Measurements from ENCODE around the gene RHBG.

Gene RHBG

DNA sequence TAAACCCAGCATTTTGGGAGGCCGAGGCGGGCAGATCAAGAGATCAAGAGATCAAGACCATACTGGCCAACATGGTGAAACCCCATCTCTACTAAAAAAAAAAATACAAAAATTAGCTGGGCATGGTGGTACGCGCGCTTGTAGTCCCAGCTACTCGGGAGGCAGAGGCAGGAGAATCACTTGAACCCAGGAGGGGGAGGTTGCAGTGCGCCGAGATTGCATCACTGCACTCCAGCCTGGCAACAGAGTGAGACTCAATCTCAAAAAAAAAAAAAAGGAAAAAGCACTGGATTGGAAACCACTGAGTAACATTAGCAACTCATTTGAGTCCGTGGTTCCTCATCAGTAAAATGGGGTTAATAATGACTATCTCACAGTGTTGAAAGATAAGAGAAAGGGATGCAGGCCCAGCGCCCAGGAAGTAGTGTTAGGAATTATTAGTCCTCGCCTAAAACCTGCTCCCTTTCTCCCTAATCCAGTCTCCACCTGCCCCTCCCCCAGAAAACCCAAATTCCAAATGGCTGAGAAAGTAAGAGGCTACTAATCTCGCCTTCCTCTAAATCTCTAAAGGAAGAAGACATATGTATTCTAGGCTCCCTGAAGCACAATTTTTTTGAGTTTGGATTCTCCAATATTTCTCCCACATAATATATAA lies 49.5 kb downstream of the RHBG start:
- in situ Hi-C loops (cut with HindIII; ENCODE audit: low pct_ligation_motif_present, low pct_unique_long_range_greater_than_20kb, low sequenced_read_pairs) = no loop called here
- no peak for DNase-seq

DNA sequence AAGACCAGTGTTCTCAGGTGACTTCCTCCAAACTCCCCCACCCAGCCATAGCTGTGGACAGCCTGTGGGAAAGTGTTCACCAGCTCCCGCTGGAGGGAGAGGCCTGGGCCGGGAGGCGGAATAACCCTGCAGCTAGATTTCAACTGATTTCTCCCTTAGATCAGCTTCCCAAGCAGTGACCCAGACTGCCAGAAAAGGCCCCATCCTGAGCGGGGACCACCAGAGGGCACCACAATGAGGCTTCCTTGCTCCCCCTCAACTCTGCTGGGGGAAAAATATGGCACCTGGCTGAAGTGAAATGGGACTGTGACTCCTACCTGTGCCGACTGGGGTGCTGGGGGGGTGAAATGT lies 50.8 kb downstream of the RHBG start:
- in situ Hi-C loops (cut with HindIII; ENCODE audit: low pct_ligation_motif_present, low pct_unique_long_range_greater_than_20kb, low sequenced_read_pairs) = no loop called here
- no peak for DNase-seq

DNA sequence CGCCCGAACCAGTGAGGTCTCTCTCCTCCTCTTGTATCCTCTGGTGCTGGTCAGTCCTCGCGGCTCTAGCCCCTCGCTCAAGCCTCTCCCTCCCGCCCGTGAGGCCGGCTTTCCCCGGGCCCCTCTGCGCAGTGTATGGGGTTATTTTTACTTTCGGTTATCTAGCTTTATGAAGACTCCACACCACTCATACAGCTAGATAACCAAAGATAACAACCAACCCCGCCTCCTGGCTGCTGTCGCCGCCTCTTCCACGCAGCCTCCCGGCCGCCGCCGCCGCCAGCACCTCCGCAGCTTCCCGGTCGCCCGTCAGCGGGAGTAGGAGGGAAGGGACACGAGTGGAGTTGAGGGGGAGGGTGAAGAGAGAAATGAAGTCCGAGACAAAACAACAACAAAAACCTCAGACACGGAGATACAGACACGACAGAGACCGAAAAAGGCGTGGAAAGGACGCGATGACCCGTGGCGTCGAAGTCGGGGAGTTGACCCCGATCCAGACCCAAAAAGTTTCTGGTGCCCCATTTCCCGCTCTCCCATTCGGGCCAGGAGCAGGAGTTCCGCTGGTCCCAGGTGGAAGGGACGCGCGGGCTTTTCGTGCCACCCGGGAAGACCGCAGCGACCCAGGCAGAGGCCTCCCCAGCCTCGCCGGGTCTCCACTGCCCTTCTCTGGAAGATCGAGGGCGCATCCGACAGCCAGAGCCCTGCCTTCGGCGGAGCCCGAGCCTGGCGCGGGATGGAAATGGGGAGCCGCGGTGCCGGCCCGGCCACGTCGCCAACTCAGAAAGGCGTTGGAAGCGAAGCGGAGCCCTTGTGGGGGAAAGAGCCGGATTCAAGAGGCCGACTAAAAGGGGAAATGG lies 51.4 kb downstream of the RHBG start:
- no peak for DNase-seq
- in situ Hi-C loops (cut with HindIII; ENCODE audit: low pct_ligation_motif_present, low pct_unique_long_range_greater_than_20kb, low sequenced_read_pairs) = no loop called here

DNA sequence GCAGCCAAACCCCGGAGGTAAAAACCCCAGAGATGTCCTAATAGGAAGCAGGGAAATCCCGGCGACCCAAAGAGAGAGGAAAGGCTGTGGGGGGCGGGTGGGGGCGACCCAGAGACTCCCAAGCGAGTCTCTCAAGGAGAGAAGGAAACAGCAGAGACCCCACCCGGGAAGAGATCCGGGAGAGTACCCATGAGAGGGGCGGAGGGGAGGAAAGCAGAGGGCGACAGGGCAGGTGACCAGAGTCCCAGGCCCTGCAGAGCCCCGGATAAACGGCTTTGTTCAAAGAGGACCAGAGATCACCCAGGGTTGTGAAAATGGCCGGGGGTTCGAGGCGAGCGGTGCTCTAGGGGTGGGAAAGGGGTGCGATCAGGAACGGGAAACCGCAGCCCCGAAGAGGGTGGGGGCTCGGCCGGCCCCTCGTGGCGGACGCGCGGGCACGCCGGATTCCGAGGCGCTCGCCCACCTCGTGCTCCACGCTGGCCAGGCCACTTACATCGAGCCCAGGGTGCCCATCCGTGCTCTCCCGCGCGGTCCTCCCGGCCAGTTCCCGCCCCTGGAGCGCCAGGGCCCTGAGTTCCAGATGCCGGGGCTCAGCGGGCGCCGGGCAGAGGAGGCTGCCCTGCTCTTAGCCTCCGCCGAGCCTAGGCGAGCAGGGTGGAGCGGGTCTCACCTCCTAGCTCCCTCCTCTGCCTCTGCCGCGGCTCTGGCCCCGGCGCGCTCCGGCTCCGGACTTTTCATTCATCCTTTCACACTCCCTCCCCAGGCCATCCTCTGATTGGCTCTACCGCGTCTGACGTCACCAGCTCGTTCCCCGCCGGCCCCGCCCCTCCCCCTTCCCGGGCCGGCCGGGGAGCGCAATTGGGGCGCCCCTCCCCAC lies 52.3 kb downstream of the RHBG start:
- in situ Hi-C loops (cut with HindIII; ENCODE audit: low pct_ligation_motif_present, low pct_unique_long_range_greater_than_20kb, low sequenced_read_pairs) = no loop called here
- peak; percentile 64 for DNase-seq

DNA sequence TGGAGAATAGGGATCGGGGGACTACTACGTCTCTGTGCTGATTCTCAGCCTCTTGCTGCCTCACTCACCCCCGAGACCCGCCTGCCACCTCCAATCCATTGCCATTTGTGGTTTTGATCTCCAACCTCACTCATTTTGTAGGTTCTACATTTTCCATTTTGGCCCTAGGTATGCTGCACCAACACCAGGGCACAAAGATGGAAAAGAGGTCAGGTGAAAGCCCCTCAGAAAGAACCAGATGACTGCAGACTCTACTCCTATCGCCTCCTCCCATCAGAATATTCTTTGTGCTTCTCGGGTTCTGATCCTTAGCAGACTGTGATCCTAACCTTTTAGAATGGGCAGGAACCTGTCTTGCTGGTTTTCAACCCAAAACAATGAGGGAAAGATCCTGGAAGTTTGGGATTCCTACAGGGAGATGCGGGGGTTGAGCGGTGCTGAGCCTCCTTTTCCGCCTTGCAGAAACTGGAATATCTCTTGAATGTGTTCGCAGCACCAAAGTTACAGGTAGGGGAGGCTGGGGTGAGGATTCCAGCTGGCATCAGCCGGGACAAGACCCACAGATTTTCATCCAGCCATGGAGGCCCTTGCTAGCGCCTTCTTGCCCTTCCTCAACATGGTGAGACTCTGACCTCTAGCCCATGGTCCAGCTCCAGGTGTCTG lies 53.1 kb downstream of the RHBG start:
- in situ Hi-C loops (cut with HindIII; ENCODE audit: low pct_ligation_motif_present, low pct_unique_long_range_greater_than_20kb, low sequenced_read_pairs) = no loop called here
- DNase-seq = no peak

DNA sequence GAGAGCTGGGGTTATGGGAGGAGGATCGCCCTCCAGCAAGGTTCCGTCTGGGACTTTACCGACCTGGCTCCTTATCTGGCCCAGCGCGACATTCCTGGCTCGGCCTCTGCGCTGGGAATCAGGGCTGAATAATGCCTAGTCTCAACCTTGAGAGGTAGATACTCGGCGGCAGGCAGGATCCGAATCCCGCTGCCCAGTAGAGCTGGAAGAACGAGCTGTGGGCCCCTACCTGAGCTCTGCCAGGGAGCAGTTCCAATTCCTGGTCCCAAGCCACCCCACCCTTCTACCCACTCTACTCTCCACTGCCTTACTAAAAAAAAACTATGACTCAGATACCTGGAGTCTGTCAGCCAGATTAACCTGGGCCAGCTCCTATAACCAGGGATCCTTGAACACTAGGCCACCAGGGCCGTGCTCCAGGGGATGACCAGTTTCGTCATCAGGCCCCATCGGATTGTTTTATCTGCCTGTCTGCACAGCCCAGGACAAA lies 53.6 kb downstream of the RHBG start:
- in situ Hi-C loops (cut with HindIII; ENCODE audit: low pct_ligation_motif_present, low pct_unique_long_range_greater_than_20kb, low sequenced_read_pairs) = no loop called here
- DNase-seq = no peak

DNA sequence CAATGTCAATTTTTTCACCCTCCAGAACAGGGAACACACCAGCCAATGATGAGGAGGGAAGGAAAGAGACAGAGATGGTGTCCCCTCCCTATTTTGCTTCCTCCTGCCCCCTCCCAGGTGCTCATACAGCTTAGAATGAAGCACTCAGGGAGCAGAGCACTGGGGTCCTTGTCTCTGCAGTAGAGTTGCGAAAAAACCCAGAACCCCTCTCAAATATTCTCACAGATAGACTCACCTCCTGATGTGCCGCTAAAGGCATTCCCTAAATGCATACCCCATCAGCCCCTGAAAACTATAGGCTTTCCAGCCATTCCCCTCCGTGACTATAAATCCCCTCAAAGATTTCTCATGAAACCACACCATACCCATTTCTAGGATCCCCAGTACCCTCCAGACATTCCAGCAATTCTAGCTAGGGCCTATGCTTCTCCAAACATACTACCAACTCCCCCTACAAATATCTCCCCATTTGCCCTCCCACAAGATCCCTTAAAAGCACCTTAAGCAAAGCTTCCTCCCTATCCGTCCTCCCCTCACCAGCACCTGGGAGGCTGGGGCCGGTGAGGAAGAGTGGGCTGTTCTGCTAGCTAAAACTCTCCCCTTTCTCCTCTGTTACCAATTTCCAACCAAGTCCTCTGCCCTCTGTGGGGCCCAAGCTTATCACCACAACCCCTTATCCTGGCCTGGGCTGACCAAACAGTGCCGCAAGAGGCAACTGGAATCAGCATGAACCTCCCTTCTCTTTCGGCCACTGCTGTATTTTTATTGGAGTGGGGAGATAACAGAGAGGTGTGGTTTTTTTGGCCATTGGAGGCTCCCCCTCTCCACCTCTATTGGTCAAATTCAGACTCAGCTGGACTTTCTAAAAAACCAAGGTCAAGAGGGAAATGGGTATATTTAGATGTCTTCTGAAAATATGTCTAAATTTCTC lies 54.7 kb downstream of the RHBG start:
- no peak for DNase-seq
- in situ Hi-C loops (cut with HindIII; ENCODE audit: low pct_ligation_motif_present, low pct_unique_long_range_greater_than_20kb, low sequenced_read_pairs) = no loop called here

DNA sequence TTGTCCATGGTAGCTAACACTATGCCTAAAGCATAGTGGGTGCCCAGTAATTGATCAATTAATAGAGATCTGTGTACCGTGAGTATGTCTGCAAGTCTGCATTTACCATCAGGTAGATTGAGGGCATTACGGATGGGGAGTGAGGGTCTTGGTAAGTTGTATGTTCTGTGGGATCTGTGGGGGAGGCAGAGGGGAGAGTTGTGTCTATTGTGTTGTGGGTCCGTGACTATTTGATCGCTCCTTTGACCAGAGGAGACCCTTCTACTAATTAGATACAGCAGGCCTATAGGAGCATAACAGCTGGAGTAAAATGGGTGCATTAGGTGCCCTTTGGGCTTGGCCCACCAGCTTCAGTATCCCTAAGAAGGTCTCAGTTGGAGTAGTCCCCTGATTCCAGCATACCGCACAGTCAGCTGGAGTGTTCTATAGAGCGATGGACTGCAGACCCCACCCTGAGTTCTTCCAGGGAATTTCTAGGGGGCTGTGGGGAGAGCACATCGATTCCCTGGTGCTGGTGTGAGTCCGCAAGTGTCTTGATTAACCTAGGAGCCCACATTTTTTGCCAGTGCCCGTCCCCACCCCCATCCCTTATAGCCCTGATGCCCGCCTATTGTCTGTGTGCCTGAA lies 55.9 kb downstream of the RHBG start:
- in situ Hi-C loops (cut with HindIII; ENCODE audit: low pct_ligation_motif_present, low pct_unique_long_range_greater_than_20kb, low sequenced_read_pairs) = no loop called here
- DNase-seq = no peak

DNA sequence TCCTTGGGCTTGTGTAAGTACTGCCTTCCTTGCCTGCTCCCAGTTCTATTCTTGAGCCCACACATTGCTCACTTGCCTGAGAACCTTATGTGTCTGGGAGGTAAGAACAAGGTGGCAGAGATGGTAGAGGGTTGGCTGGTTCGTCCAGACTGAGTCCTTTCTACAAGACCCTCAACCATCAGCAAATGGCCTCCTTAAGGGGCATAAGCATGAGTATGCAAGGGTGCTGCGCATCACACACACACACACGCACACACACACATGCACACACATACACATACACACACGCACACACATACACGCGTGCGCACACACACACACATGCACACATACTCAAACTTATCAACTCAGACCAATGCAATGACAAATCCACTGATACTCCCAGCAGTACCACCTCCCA lies 56.9 kb downstream of the RHBG start:
- DNase-seq = no peak
- in situ Hi-C loops (cut with HindIII; ENCODE audit: low pct_ligation_motif_present, low pct_unique_long_range_greater_than_20kb, low sequenced_read_pairs) = no loop called here

DNA sequence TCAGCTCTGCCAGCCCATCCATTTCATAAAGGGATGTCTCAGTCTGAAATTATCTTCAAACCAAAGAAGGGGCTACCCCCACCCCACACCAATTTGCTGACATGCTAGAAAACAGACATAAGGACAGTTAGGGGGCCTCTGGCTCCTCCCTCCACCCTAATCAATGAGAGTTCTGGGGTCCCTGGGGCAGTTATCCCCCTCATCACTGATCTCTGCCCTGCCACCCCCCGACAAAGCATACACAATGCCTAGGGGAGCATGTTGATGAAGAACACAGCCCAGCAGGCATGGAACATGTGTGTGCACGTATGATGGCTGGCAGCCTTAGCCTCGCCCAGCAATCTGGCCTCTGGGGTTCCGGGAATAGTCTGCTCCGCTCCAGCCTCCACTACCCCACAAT lies 58.9 kb downstream of the RHBG start:
- no peak for DNase-seq
- in situ Hi-C loops (cut with HindIII; ENCODE audit: low pct_ligation_motif_present, low pct_unique_long_range_greater_than_20kb, low sequenced_read_pairs) = no loop called here

DNA sequence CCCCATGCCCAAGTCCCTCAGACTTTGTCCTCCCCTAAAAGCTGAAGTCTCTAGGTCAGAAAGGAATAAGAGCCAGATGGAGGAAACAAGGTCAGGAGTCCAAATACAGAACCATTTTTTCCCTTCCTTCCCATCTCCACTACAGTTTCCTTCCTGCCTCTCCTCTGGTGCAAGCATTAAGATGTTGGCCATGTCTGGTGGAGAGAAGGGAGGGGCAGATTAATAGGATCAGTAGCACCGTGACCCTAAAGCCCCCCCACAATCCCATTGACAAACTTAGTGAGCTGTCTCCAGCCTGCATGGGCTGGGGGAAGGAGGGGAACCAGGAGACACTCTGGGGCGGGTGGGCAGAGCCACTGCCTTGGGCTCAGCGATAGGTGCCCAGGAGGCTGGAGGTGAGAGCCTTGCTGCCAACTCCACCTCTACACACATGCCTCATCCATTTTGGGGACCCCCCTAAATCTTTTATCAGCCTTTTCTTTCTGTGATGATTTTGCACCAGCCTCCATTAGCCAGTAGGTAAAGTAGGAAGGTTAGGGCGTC lies 59.8 kb downstream of the RHBG start:
- in situ Hi-C loops (cut with HindIII; ENCODE audit: low pct_ligation_motif_present, low pct_unique_long_range_greater_than_20kb, low sequenced_read_pairs) = no loop called here
- DNase-seq = no peak

DNA sequence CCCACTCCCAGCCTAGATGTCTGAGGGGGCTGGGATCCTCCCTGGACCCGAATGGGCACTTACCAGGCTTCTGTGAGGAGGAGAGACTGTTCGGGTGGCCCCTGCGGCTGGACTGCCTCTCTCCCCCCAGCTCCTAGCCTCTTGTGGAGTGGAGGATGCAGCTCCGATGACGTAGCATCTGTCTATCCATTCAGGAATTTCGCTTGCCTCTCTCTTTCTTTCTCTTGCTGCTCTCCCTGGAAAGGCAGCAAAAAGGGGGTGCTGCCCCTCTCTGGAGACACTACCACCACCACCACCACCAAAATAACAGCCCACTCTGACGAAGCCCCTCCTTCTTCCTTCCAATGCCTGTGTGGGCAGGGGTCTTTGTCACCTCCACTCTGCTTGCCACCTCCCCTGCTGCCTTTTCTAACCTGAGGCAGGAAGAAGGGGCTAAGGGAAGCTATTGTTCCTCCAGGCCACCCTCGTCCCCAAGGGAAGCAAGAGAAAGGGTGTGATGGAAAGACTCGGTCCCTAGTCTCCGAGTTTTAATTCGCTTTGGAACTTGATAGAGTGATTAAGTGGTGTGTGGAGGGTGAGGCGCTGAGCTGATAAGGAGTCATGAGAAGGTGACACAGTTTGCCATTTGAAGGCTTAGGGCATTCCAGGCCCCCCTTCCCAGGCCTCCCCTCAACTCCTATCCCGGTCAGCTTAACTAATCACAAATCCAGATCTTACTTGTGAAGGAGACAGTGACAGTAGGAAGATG lies 60.5 kb downstream of the RHBG start:
- in situ Hi-C loops (cut with HindIII; ENCODE audit: low pct_ligation_motif_present, low pct_unique_long_range_greater_than_20kb, low sequenced_read_pairs) = no loop called here
- DNase-seq = no peak

DNA sequence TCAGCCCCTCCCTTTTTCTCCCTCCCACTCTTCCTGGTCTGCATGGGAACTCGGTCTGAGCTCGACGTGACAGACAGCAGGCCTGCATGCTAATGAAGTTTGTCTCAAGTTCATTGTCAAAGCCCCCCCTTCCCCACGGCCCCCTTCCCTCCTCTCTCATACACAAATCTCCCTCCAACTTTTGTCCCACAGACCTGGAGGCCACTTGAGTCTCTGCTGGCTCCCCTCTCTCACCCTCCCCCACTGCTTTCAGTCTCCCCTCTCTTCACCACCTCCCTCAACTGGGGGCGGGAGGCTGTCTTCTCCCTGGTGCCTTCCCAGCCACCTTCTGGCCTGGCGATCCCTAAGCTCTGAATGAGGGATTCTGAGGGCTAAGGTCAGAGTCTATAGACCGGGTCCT lies 61.3 kb downstream of the RHBG start:
- no peak for DNase-seq
- in situ Hi-C loops (cut with HindIII; ENCODE audit: low pct_ligation_motif_present, low pct_unique_long_range_greater_than_20kb, low sequenced_read_pairs) = no loop called here

DNA sequence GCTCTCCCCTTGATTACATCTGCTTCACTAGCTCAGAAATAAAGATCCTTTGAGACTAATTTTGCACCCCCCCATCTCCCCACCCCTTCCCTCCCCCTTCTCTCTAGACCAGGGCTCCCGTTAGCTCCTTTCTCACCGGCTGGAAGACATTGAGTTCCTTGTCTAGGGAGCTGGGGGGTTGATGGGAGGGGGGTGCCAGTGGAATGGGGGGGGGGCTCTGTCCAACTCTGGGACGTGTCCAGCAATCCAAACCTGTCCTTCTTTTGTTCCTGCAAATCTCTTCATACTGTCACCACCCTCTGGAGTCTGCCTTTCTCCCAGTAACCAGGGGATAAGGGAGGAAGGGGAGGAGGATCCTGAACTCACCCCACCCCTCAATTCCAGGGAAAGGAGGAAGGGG lies 61.9 kb downstream of the RHBG start:
- no peak for DNase-seq
- in situ Hi-C loops (cut with HindIII; ENCODE audit: low pct_ligation_motif_present, low pct_unique_long_range_greater_than_20kb, low sequenced_read_pairs) = no loop called here

DNA sequence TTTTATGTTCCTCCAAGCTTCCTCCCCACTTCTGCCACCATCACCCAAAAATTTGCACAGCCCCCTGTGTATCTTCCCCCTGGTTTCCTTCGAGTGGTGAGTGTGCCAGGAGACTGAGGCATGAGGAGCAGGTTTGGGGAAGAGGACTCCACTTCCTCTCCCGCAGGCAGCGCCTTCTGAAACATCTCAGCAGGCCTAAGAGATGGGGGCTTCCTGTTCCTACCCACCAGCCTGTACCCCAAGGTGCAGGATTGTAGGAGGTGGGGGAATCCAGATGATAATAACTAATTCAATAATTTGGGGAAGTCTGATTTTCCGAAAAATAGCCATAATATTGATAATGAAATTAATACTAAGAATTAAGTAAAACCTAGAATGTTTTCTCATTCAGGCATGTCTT lies 62.4 kb downstream of the RHBG start:
- in situ Hi-C loops (cut with HindIII; ENCODE audit: low pct_ligation_motif_present, low pct_unique_long_range_greater_than_20kb, low sequenced_read_pairs) = no loop called here
- no peak for DNase-seq

DNA sequence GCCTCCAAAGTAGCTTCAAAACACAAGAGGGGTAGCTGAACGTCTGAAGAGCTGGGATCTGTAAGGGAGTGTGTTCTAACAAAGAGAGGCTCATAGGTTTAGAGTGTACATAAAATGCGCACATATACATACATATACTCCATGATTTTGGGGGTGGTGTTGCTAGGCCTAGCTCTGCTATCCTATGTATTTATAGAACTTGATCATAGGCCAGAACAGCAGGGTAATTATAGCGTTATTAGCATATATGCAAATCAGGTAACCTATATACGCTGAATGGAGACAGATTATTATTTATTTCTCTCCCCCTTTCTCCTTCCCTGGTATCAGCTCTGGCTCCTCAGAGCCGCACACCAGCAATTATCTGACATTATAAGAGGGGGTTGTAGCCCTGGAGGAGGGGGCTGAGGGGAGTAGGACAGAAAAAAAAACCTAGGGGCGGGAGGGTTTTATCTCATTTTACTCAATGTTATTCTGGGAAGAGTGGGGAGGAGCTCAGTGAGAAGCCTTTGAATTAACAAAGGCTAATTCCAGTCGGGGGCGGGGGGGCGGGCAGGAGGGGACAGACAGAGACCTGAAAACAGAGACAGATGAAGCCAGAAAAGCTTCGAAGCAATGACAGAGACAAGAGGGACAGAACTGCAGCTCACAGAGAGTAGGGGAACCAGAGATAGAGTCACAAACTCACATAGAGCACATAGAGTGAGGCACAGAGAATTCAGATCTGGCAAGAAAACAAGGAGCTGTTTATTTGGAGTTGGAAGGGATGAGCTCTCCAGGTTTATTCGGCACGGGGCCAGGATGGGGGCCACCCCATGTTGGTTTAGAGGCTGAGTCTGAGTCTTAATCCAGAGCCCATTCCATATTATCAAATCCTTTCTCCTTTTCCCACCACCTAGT lies 63.0 kb downstream of the RHBG start:
- in situ Hi-C loops (cut with HindIII; ENCODE audit: low pct_ligation_motif_present, low pct_unique_long_range_greater_than_20kb, low sequenced_read_pairs) = no loop called here
- DNase-seq = no peak

All from ACHN (cell line).